Panc1 (cell line): ENCODE results near the gene ATF7. TPM values are rescaled to one million over a fixed set of nuclear protein-coding genes. Genes with fewer than 3 reads are reported as not detected.

ENCODE experiments used
- ATAC-seq: fragments of 200-7000 bp; cut with Tn5 transposase; 2 replicates; pipeline ENCODE4 v1.9.1; 2020; ENCODE audit warnings: mild to moderate bottlenecking, moderate library complexity
- BruUV-seq: library from RNA; stranded (reverse); fragments of 400-500 nt; replicated peaks from 2 replicates; lab custom pipeline; 2021; lab: Mats Ljungman, UMichigan
- CTCF ChIA-PET: fragments of 300-600 bp; sonication (Branson Sonifier 250); formaldehyde crosslinking; loops from one replicate; lab custom pipeline; 2022; ENCODE audit warnings: antibody characterized with exemption; lab: Charles Lee
- POLR2A ChIA-PET: fragments of 300-600 bp; sonication (Branson Sonifier 250); formaldehyde crosslinking; loops from one replicate; lab custom pipeline; 2022; ENCODE audit warnings: antibody characterized with exemption; lab: Charles Lee
- DNase-seq: peaks from one replicate; pipeline ENCODE4 v3.0.0-alpha.2; 2010; ENCODE audit warnings: low read depth, low spot score
- H3K27ac ChIP-seq: 2 replicates; pipeline ENCODE4 v1.5.1; 2011; ENCODE audit warnings: mild to moderate bottlenecking, low read length, inconsistent platforms
- H3K27me3 ChIP-seq: fragments of 200-500 bp; sonication (Bioruptor generic); 2 replicates; pipeline ENCODE4 v1.6.0; 2014; ENCODE audit warnings: low read length, inconsistent platforms; ENCODE audit not compliant: control insufficient read depth, insufficient read depth
- H3K36me3 ChIP-seq: fragments of 200-500 bp; sonication (Bioruptor generic); 2 replicates; pipeline ENCODE4 v1.5.1; 2014; ENCODE audit warnings: inconsistent platforms, mild to moderate bottlenecking, low read length, moderate library complexity; ENCODE audit not compliant: control insufficient read depth, insufficient read depth
- H3K4me1 ChIP-seq: 2 replicates; pipeline ENCODE4 v1.5.1; 2011; ENCODE audit warnings: inconsistent platforms, mild to moderate bottlenecking, low read length, moderate library complexity; ENCODE audit not compliant: control insufficient read depth, insufficient read depth
- H3K4me3 ChIP-seq, 2 experiments: 2 replicates each; pipeline ENCODE4 v1.5.1; 2011 to 2012; ENCODE audit warnings: low read depth in 2 of 2, low read length in 2 of 2, mild to moderate bottlenecking in 2 of 2, inconsistent platforms in 1 of 2, moderate library complexity in 1 of 2
- H3K9me3 ChIP-seq: fragments of 200-500 bp; sonication (Bioruptor generic); 2 replicates; pipeline ENCODE4 v1.5.1; 2014; ENCODE audit warnings: low read depth, mild to moderate bottlenecking, inconsistent platforms, low read length, moderate library complexity; ENCODE audit not compliant: control insufficient read depth, insufficient read depth
- CTCF ChIP-seq: fragments of 450-650 bp; IDR thresholded peaks from 2 replicates; pipeline ENCODE4 v1.5.1; 2017; ENCODE audit warnings: mild to moderate bottlenecking
- POLR2AphosphoS5 ChIP-seq: IDR thresholded peaks from 2 replicates; pipeline ENCODE4 v1.6.1; 2012; ENCODE audit warnings: mild to moderate bottlenecking, low read depth, low read length, moderate library complexity
- REST ChIP-seq, 2 experiments: IDR thresholded peaks; 2 replicates each; pipeline ENCODE4 v1.6.1; 2011 to 2012; ENCODE audit warnings: low read depth in 2 of 2, control low read depth in 1 of 2, low read length in 1 of 2, mild to moderate bottlenecking in 1 of 2, moderate library complexity in 1 of 2; ENCODE audit not compliant: insufficient read depth in 1 of 2
- SIN3A ChIP-seq: IDR thresholded peaks from 2 replicates; pipeline ENCODE4 v1.6.1; 2012; ENCODE audit warnings: low read depth, mild to moderate bottlenecking, low read length, moderate library complexity, borderline replicate concordance; ENCODE audit not compliant: insufficient read depth
- TCF7L2 ChIP-seq: IDR thresholded peaks from 2 replicates; pipeline ENCODE4 v1.6.1; 2011; ENCODE audit warnings: mild to moderate bottlenecking, low read depth, low read length, inconsistent platforms
- in situ Hi-C: cut with HindIII; loops from 2 replicates; pipeline ENCODE4 v1.10.0; 2016; ENCODE audit warnings: low sequenced_read_pairs, low pct_unique_long_range_greater_than_20kb
- intact Hi-C: fragments of 100-400 bp; cut with micrococcal nuclease; formaldehyde crosslinking; loops from one replicate; pipeline ENCODE4 v1.10.0; 2022; ENCODE audit not compliant: unreplicated experiment
- total RNA-seq: library from RNA; stranded (reverse); gene quantifications from one replicate; pipeline ENCODE4 v1.2.1, GENCODE V29; 2021; ENCODE audit not compliant: unreplicated experiment

Gene ATF7
- total RNA-seq, 1 experiment from 2014 or later = 29.5 TPM

- TF ChIP-seq REST (IDR thresholded peaks at IDR 0.05; ENCODE audit: insufficient read depth in 1 of 2, low read depth in 2 of 2, low read length in 1 of 2) (no peak), CTCF (no peak), TCF7L2 (no peak), SIN3A (no peak), POLR2AphosphoS5 (no peak)
- Histone ChIP-seq H3K9me3 (no peaks in the 10 kb centered on the region), H3K36me3 (peaks cover 95% of the 10 kb centered on the region), H3K4me1 (peaks cover 6% of the 10 kb centered on the region), H3K27ac (no peak overlapping the region), H3K4me3 (no peak overlapping the region), H3K27me3 (no peaks in the 10 kb centered on the region)
- no TSS peak for BruUV-seq
- ATAC-seq (peak; percentile 25; the same call in 1 of the 2 replicates), DNase-seq (no peak)
- intact Hi-C loops = no loop called here
- CTCF ChIA-PET = interaction anchor here (0.6 kb wide), 1 partner anchor 9 kb away, joined by 4 read pairs; no protein-coding TSS in a partner anchor
- in situ Hi-C loops = no loop called here
- POLR2A ChIA-PET = interaction anchor here (0.6 kb wide), 1 partner anchor 14 kb away, joined by 3 read pairs; no protein-coding TSS in a partner anchor
Observed at GRCh38 chr12:53463802-53464560, 162.2 kb downstream of the ATF7 start.

GRCh38 chr12:53462935-53463334 lies 163.2 kb downstream of the ATF7 start:
- peaks cover 94% of the 10 kb centered on the region for H3K36me3 ChIP-seq
- H3K27ac ChIP-seq = no peak overlapping the region
- TF ChIP-seq CTCF (no peak), TCF7L2 (no peak), REST (IDR thresholded peaks at IDR 0.05; ENCODE audit: insufficient read depth in 1 of 2, low read depth in 2 of 2, low read length in 1 of 2) (no peak), POLR2AphosphoS5 (no peak), SIN3A (no peak)
- ChIA-PET CTCF (interaction anchor here (0.6 kb wide), 1 partner anchor 190 kb away, joined by 4 read pairs; no protein-coding TSS in a partner anchor), POLR2A (no interaction called here)
- no peaks in the 10 kb centered on the region for H3K27me3 ChIP-seq
- peaks cover 6% of the 10 kb centered on the region for H3K4me1 ChIP-seq
- no peak for ATAC-seq
- no peaks in the 10 kb centered on the region for H3K9me3 ChIP-seq
- intact Hi-C loops = no loop called here
- no TSS peak for BruUV-seq
- H3K4me3 ChIP-seq = no peak overlapping the region
- no peak for DNase-seq
- in situ Hi-C loops = no loop called here
